Temporal lobe (tissue), 2 donors: Measurements from ENCODE around the gene EGF. TPM values are rescaled to one million over a fixed set of nuclear protein-coding genes. Genes with fewer than 3 reads are reported as not detected.

Experiments
- small RNA-seq: library from RNA; depleted of rRNA; stranded (forward); fragments of <200 nt; gene quantifications from one replicate; pipeline ENCODE3, GENCODE V24; 2014; ENCODE audit warnings: low replicate concordance
- total RNA-seq: library from RNA; depleted of rRNA; stranded (reverse); fragments of >200 nt; gene quantifications from one replicate; pipeline ENCODE4 v1.2.3, GENCODE V29; 2014

EGF gene
- total RNA-seq, 1 donor from 2014 or later = under 0.01 TPM

Small RNA genes within 50 kb of the gene (small RNA-seq; reads per million reads assigned to genes)
- gene RNU6-35P = not detected

Other genes with a start within 250 kb of the EGF start
- gene CASP6, start 209.4 kb upstream of the EGF start, total RNA-seq = 12.5 TPM
- 20.4 TPM for gene PLA2G12A, start 182.8 kb upstream of the EGF start, total RNA-seq
- 4.7 TPM for gene CFI, start 110.9 kb upstream of the EGF start, total RNA-seq
- 6.1 TPM for gene GAR1, start 97.1 kb upstream of the EGF start, total RNA-seq
- 0.25 TPM for gene RRH, start 84.9 kb upstream of the EGF start, total RNA-seq
- gene LRIT3, start 64.8 kb upstream of the EGF start, total RNA-seq = 0.25 TPM